ENCODE results near the gene PDZD4.

The PDZD4 gene

GRCh38 chrX:153783378-153784013 is 46.8 kb downstream of the PDZD4 start:
- DNase-seq = no peak

DNA sequence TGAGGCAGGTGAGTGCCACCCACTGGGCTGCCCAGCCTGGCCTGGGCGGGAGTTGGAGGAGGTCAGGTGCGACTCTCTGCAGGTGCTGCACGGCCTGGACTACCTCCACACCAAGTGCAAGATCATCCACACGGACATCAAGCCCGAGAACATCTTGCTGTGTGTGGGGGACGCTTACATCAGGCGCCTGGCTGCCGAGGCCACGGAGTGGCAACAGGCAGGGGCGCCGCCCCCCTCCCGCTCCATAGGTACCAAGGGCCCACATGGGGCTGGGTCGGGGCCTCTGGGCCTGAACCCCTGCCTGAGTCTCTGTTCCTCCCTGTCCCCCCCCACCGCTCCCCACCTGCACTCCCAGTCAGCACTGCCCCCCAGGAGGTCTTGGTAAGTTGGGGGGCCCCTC is 47.5 kb downstream of the PDZD4 start:
- no peak for DNase-seq

DNA sequence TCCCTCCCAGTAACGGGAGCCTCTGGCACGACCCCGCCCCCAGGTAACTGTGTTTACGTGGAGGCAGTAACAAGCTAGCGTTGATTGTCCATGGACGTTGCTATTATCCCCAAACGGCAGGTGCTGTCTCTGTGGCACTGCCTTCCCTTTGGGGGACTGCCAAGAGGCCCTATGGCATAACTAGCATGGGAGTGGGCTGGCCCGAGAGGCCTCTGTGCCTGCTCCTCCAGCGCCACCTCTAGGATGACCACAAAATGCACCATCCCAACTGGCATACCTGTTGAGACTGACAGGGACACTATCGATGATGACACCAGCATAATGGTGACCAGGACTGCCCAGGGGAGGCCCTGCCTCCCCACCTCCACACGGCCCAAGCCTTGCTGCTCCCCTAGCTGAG is 48.0 kb downstream of the PDZD4 start:
- DNase-seq = peak; percentile 16 to 24

DNA sequence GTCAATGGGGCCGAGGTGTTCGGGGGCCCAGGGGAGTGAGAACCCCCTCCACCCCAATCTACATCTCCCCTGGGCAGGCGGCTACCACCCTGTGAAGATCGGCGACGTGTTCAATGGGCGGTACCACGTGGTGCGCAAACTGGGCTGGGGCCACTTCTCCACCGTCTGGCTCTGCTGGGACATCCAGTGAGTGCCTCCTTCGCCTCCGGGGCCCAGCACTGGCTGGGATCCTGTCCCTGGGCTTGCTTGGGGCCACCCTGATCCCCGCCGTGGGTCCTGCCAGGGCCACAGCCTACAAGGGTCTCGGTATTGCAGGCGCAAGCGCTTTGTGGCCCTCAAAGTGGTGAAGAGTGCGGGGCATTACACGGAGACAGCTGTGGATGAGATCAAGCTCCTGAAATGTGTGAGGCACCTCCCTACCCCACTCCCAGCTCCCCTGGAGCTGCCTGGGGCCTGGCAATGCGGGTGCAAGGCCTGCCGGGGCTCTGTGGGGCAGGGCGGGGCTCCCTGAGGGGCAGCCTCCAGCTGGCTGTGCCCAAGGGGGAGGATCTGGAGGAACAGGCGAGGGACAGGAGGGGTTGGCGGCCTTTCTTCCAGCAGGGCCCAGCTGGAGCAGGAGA is 48.8 kb downstream of the PDZD4 start:
- DNase-seq = no peak

DNA sequence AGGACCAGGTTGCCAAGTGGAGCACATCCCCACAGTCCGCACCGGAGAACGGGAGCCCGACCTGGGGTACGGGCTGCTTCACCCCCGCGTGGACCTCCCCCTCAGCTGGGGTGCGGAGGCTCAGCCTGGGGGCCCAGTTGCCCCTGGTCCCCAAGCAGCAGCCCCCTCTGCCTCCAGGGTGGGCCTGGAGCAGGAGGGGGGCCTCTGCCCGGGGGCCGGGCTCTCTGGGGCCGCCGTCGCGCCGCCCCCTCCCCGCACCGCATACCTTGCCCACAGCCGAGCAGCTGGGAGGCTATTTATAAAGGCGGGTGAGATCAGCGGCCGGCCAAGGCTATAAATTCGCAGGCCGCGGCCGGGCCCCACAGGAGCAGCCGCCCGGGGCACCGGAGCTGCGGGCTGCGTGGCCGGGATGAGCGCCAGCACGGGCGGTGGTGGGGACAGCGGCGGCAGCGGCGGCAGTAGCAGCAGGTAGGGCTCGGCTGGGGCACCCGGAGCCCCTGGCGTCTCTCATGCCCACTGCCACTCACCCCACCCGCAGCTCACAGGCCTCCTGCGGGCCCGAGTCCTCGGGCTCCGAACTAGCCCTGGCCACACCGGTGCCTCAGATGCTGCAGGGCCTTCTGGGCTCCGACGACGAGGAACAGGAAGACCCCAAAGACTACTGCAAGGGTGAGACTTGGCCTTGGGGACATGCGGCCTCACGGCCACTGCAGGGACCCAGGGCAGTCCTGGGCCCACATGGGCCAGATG is 49.5 kb downstream of the PDZD4 start, which contains the start of gene SRPK3:
TSS of gene SRPK3 (plus strand) at position 364 of the 750 bp plus-strand sequence. CDS start at position 410, 46 bp downstream.
- DNase-seq = no peak

GRCh38 chrX:153779891-153780677 is 50.3 kb downstream of the PDZD4 start:
- DNase-seq = no peak

- DNase-seq = no peak
Observed at GRCh38 chrX:153778684-153779101, 51.7 kb downstream of the PDZD4 start.

DNA sequence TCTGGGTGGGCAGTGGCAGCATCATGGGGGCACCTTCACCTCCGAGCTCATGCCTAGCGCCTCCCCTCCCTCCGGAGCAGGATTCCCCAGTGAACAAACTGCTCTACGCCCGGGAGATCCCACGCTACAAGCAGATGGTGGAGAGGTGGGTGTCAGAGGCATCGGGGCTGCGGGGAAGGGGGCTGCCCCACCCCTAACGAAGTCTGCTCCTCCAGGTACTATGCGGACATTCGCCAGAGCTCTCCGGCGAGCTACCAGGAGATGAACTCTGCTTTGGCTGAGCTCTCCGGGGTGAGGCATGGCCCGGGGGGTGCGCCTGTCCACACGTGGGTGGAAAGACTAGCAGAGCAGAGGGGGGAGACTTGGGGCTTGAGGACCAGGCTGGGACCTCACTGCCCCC is 52.2 kb downstream of the PDZD4 start:
- DNase-seq = no peak

- DNase-seq = no peak
Observed at GRCh38 chrX:153777261-153778090, 52.9 kb downstream of the PDZD4 start.

GRCh38 chrX:153776611-153777045 is 53.7 kb downstream of the PDZD4 start:
- DNase-seq = no peak

DNA sequence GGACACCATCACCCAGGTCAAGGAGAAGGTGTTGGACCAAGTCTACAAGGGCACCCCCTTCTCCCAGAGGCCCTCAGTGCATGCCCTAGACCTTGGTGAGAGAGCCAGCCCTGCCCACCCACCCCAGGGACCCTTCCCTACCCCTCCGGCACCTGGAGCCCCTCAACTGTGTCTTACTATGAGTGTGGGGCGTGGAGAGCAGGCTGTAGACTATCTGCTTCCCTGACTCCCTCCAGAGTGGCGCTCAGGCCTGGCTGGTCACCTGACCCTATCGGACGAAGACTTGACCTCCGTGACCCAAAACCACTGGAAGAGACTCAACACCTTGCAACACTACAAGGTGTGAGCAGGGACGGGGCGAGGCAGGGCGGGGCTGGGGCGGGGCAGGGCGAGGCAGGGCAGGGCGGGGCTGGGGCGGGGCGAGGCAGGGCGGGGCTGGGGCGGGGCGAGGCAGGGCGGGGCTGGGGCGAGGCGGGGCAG is 54.2 kb downstream of the PDZD4 start:
- no peak for DNase-seq

DNA sequence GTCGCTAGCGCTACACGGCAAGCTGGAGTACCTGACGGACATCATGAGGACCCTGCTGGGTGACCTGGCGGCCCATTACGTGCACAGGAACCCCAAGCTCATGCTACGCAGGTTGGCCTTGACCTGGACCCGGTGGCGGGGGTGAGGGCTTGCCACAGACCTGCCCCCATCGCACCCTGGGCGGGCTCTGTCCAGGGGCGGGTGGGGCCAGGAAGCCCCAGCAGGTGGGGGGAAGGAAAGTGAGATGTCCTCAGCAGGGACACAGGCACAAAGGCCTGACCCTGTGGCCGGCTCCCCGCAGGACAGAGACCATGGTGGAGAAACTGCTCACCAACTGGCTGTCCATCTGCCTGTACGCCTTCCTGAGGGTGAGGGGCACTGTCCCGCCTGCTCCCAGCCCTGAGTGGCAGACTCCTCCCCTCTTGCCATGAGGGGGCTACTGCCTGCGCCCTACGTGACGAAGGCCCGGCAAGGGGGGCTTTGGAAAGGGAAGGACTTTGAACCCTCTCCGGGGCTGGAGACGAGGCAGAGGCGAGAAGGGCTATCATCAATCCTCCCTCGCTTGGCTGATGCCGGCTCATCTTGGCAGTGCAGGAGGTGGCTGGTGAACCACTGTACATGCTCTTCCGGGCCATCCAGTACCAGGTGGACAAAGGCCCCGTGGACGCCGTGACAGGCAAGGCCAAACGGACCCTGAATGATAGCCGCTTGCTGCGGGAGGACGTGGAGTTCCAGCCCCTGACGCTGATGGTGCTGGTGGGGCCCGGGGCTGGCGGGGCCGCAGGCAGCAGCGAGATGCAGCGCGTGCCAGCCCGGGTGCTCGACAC is 54.8 kb downstream of the PDZD4 start:
- no peak for DNase-seq

DNA sequence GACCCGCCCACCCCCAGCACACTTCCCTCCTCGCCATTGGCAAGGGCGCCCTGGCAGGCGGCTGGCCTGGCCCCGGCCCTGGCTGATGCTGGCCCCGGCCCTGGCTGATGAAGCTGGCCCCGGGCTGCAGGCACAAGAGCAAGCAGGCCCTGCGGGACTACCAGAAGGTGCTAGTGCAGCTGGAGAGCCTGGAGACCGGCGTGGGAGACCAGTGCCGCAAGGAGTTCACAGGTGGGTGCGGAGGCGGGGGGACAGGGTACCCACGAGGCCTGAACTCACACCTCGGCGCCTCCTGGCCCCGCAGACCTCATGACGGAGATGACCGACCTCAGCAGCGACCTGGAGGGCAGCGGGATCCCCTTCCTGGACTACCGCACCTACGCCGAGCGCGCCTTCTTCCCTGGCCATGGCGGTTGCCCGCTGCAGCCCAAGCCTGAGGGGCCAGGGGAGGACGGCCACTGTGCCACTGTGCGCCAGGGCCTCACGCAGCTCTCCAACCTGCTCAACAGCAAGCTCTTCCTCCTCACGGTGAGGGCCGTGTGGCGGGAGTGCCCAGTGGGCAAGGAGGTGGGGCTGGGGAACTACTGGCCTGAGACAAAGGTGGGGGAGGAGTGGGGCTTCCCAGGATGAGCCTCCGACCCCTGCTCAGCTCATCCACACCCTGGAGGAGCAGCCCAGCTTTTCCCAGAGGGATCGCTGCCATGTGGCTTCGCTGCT is 55.6 kb downstream of the PDZD4 start:
- DNase-seq = no peak

- no peak for DNase-seq
Observed at GRCh38 chrX:153773741-153774575, 56.4 kb downstream of the PDZD4 start.

DNA sequence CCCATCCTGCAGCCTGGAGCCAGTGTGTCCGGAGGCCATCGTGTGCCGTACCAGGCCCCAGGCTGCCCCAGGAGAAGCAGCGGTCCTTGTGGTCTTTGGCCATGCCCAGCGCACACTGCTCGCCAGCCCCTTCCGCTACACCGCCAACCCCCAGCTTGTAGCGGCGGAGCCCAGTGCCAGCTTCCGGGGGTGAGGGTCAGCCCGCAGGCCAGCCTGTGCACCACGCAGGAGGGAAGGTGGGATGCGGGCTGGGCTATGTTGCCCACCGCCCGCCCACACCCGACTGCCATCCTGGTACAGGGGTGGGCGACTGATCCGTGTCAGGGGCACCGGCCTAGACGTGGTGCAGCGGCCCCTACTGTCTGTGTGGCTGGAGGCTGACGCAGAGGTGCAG is 57.1 kb downstream of the PDZD4 start:
- no peak for DNase-seq

DNA sequence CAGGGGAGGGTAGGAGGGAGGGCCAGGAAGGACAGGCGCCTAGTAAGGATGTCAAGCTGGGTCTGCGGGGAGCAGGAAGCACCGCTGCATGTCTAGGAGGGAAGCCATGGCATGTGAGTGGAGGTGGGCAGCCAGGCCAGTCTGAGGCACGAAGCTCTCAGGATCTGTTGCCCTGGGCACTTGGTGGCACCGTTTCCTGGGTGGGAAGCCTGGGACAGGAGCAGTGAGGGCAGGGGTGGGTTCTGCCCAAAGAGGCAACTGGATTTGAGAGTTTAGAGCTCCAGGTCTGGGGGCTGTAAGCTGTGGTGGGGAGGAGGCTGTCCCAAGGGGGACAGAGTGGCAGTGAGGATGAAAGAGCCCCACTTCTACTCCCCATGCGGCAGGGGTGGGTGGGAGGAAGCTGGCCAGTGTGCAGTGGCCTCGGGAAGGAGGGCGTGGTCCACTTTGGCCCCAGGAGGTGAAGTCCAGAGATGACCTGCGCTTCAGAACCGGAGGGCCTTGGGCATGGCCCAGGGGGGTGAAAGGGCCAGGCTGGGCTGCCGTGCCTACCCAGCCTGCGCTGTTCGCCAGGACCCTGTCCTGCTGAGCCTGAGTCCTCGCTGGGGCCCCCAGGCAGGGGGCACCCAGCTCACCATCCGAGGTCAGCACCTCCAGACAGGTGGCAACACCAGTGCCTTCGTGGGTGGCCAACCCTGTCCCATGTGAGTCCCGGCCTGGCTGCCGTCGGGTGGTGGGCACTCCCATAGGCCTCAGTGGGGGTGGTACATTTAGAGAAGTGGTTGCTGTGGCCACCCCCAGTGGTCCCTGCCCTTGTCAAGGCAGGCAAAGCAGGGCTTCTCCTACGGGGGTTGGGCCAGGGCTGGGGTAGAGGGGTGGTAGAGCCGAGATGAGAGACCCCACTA is 57.8 kb downstream of the PDZD4 start:
- DNase-seq = no peak

- DNase-seq = no peak
Observed at GRCh38 chrX:153771415-153772315, 58.7 kb downstream of the PDZD4 start.

Measured in NCI-H1930 (cell line).